VCaP (cell line): ENCODE measurements around the gene FAM120B.

ENCODE experiments used
- H3K27ac ChIP-seq: fragments of 450-650 bp; 2 replicates; pipeline ENCODE4 v1.5.1; 2017
- CTCF ChIP-seq: fragments of 450-650 bp; conservative IDR thresholded peaks from 2 replicates; pipeline ENCODE4 v1.5.1; 2017; ENCODE audit warnings: mild to moderate bottlenecking, moderate library complexity

Gene FAM120B

GRCh38 chr6:170445487-170445886 is 138.9 kb downstream of the FAM120B start:
- no peak for TF ChIP-seq CTCF
- no peak overlapping the region for H3K27ac ChIP-seq

- no peak for TF ChIP-seq CTCF
- H3K27ac ChIP-seq = no peak overlapping the region
Observed at GRCh38 chr6:170445971-170446370, 139.4 kb downstream of the FAM120B start.

- no peak overlapping the region for H3K27ac ChIP-seq
- TF ChIP-seq CTCF = no peak
Observed at GRCh38 chr6:170446841-170447560, 140.4 kb downstream of the FAM120B start.

- H3K27ac ChIP-seq = no peak overlapping the region
- no peak for TF ChIP-seq CTCF
Observed at GRCh38 chr6:170447561-170447930, 141.0 kb downstream of the FAM120B start.

DNA sequence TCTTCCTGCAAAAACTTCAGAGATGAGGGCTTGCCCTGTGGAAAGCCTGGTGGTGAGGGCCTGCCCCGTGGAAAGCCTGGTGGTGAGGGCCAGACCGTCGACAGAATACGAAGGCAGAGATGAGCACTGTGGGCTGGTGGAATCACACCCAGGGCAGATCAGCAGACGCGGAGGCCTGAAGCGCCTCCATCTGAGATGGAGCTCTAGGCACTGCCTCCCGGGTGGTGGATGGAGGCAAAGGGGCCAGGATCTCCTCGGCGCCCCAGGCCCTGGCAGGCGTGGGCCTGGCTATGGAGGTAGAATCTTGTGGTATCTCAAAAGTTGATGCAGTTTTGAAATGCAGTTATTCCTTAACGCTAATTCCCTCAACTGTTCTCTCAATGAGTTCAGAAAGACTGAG is 141.8 kb downstream of the FAM120B start:
- no peak for TF ChIP-seq CTCF

DNA sequence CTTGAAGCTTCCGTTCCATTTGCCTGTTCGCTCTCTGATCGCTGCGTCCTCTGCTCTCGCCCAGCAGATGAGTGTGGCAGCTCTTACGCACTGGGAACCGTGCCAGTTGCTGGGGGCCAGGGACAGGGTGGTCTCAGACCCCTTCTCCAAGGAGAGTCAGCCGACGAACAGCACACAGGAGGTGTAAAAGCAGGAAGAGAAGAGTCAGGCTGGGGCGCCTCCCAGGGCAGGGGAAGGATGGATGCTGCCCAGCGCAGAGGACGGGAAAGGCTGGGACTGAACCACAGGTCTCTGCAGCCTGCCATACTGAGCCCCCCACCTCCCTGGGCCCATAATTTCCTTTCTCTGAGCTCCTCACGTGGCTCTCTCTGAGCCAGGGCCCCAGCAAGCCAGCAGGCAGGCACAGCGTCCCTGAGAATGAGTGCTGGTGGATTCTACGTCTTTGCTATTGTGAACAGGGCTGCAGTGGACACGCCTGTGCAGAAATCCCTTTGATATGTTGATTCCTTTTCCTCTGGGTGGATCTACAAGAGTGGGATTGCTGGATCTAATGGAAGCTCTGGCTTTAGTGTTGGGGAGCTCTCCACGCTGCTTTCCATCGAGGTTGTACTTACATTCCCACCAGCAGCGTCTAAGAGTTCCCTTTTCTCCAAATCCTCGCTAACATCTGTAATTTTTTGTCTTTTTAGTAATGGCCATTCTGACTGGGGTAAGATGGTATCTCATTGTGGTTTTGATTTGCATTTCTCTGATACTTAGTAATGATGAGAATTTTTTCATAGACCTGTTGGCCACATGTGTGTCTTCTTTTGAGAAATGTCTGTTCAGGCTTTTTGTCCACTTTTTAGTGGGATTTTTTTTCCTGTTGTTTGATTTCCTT is 142.4 kb downstream of the FAM120B start:
- no peak overlapping the region for H3K27ac ChIP-seq
- no peak for TF ChIP-seq CTCF

More for the DNA sequence above, 141.8 kb downstream of the FAM120B start:
- no peak overlapping the region for H3K27ac ChIP-seq
